PFSK-1 (cell line): ENCODE results near the gene CXCR5.

Source experiments
- FOXP2 ChIP-seq: optimal IDR thresholded peaks from 2 replicates; pipeline ENCODE3; 2011; ENCODE audit warnings: borderline replicate concordance, control low read depth, inconsistent platforms; ENCODE audit not compliant: insufficient read depth; ENCODE audit errors: extremely low read length, extremely low read depth
- POLR2AphosphoS5 ChIP-seq: IDR thresholded peaks from 2 replicates; pipeline ENCODE4 v1.6.1; 2012; ENCODE audit warnings: low read depth, mild to moderate bottlenecking, control low read depth, low read length, moderate library complexity
- REST ChIP-seq, 2 experiments: IDR thresholded peaks; 2 replicates each; pipeline versions ENCODE4 v1.6.1 to v1.8.0; 2011 to 2012; ENCODE audit warnings: low read depth in 2 of 2, low read length in 2 of 2, control low read depth in 1 of 2, inconsistent platforms in 1 of 2, mild to moderate bottlenecking in 1 of 2, moderate library complexity in 1 of 2; ENCODE audit not compliant: insufficient read depth in 1 of 2
- SIN3A ChIP-seq: IDR thresholded peaks from 2 replicates; pipeline ENCODE4 v1.6.1; 2012; ENCODE audit warnings: mild to moderate bottlenecking, low read length, moderate library complexity, borderline replicate concordance; ENCODE audit not compliant: insufficient read depth
- TAF1 ChIP-seq: IDR thresholded peaks from 2 replicates; pipeline ENCODE4 v1.6.1; 2012; ENCODE audit warnings: low read length, control low read depth, borderline replicate concordance; ENCODE audit not compliant: insufficient read depth

The CXCR5 gene

DNA sequence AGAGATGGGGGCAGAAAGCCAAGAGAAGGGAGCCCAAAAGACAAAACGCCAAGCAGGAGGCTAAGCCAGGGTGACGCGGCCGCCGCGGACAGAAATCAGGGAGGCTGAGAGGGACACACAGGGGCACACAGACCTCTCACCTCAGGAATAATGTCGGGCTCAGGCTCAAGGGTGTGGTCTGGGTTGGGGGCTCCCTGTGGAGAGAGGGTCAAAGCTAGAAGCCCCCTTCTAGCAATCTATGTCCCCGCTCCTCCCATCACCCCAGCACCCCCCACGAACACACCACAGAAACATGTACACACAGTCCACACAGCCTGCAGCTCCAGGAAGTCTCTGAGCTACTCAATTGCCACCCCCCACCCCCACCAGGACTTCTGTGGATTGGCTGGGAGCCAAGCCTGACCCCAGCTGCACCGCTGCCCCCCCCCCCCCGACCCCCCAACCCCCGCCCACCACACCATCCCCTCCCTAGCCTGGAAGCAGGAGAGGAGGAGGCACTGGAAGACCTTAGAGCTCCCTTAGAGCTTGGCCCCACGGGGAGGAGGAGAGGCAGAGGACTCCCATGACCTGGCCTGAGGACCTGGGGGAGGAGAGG, 35.1 kb downstream of the CXCR5 start:
- no peak for TF ChIP-seq FOXP2
- no peak for TF ChIP-seq SIN3A
- TF ChIP-seq REST (IDR thresholded peaks at IDR 0.05; ENCODE audit: insufficient read depth in 1 of 2, low read depth in 2 of 2, low read length in 2 of 2): no peak
- TF ChIP-seq TAF1: no peak
- no peak for TF ChIP-seq POLR2AphosphoS5

DNA sequence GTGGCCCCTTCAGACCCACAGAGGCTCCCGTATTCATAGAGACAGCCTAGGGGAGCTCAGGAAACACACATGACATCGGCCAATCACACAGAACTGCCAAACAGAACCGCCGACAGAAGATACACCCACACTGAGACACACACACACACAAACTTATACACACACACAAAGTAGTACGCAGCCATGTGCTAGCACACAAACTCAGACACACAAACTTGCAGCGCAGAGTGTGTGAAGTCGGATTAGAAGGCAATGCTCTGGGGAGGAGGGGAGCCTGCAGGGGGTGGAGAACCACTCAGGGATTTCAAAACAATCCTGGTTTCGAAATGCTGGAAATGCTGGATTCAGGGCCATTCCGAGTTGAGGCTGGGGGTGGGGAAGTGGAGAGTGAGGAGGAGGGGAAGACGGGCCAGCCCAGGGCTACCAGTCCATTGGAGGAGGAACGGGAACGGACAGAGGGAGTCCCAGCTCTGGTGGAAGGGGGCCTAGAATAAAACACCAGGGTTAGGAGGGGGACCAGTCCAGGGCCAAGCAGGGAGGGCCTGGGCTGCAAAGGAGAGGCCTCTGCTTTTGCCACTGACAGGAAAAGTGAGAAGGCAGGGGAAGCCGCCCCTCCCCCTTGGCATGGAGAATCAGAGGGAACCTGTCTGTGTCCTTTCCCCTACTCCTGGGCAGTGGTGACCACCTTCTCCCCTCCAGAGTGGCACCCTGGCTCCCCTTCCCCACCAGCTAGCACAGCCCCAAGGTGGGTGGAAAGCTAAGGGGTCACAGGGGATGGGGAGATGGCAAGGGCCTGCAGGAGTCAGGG, 37.6 kb downstream of the CXCR5 start:
- no peak for TF ChIP-seq FOXP2
- TF ChIP-seq POLR2AphosphoS5: no peak
- TF ChIP-seq REST (IDR thresholded peaks at IDR 0.05; ENCODE audit: insufficient read depth in 1 of 2, low read depth in 2 of 2, low read length in 2 of 2): no peak
- TF ChIP-seq TAF1: no peak
- 0 out of 2 replicates have a peak, but pooled peaks have one; percentile 34 for TF ChIP-seq SIN3A

- TF ChIP-seq REST (IDR thresholded peaks at IDR 0.05; ENCODE audit: insufficient read depth in 1 of 2, low read depth in 2 of 2, low read length in 2 of 2) (no peak), SIN3A (no peak), FOXP2 (no peak), POLR2AphosphoS5 (no peak), TAF1 (no peak)
Observed at GRCh38 chr11:118921929-118922744, 38.4 kb downstream of the CXCR5 start.

DNA sequence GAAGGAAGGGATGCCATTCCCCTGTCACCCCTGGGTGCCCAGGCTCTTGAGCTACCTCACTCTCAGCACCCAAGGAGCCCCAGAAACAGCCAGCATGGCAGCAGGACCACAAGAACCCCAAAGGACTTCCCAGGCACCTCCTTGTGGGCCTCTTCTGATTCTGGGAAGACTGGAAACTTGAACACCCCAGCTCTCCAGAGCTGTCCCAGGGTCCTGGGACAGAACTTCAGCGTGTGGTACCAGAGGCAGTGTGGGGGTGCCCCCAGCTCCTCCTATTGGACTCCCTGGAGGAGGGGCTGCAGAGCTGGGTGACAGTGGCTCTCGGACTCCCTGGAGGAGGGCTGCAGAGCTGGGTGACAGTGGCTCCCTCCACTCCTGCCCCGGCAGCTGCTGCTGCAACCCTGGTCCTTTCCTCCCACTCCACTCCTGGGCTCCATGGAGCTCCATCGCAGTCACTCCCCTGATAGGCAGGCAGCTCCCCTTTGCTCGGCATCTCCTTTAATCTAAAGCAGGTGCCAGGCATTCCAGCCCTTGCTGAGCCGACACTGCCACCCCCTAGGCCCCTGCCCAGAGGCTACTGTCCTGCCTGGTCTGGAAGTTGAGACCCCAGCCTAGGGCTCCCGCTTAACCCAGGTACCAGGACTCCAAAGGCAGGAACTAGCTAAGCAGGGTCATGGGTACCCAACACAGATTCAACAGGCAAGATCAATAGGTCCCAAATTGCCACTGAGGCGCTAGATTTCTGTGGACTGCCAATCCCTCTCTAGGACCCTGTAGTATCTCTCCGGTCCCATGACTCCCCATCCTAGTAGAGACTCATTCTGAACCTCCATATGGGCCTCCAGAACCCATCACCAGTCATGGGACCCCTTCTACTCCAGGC, 39.3 kb downstream of the CXCR5 start:
- no peak for TF ChIP-seq POLR2AphosphoS5
- no peak for TF ChIP-seq TAF1
- no peak for TF ChIP-seq SIN3A
- TF ChIP-seq FOXP2: no peak
- TF ChIP-seq REST (IDR thresholded peaks at IDR 0.05; ENCODE audit: insufficient read depth in 1 of 2, low read depth in 2 of 2, low read length in 2 of 2): no peak
